ENCODE results near the gene AFAP1.

Gene AFAP1

DNA sequence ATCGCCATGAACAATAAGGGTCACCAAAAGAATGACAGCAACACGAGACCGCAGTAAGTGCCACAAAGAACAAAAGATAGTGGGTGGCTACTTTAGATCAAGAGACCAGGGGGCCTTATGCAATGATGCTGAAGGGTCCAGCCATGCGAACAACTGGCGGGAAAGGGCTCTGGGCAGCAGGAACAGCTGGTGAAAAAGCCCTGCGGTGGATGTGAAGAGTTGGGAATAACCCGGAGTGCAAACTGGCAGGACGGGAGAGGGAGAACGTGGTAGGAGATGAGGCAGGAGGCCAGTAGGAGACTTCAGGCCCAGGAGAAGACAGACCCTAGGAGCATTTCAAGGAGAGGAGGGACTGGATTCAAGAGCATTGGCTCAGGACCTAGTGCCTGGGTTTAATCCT is 120.2 kb downstream of the AFAP1 start:
- no peak for DNase-seq (ENCODE audit: low read depth)

DNA sequence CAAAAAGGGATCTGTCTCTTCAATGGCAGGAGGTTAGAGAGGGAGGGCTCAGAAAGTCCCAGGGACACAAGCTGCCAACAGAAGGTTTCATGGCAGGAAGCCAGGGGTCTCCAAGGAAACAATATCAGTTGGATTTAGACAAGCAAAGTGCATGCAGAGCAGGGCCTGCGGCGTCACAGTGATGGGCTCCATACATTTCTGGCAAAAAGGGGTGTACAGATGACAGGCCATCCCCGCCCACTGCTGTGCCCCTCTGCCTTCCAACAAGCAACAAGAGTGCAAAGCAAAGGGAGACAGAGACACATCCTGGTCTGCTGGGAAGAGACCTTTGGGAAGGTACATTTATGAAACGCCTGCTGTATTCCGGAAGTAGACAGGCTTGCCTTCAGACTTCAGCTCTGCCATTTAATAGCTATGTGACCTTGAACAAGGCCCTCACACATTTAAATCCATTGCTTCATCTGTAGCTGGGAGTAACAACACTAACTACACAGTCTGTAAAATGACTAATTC is 121.2 kb downstream of the AFAP1 start:
- no peak for DNase-seq (ENCODE audit: low read depth)

- no peak for DNase-seq (ENCODE audit: low read depth)
Observed at GRCh38 chr4:7817877-7818398, 121.7 kb downstream of the AFAP1 start.

DNA sequence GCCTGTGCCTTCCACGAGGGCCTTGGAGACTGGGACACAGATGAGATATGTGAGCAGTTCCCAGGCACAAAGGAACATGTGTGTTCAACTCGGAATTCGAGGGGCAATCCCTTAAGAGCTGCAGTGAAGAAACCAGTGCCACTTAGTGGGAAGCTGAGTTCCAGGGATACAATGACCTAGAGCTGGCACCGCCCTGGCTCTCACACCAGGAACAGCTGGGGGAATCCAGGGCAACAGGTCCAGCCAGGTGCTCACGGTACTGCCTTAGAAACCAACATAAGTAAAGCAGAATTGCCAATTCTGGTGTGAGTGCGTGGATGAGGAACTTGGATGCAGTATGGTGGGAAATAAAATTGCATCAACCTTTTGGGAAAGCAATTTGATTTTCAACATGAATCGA is 122.9 kb downstream of the AFAP1 start:
- no peak for DNase-seq (ENCODE audit: low read depth)

- no peak for DNase-seq (ENCODE audit: low read depth)
Observed at GRCh38 chr4:7815981-7816380, 123.7 kb downstream of the AFAP1 start.

- DNase-seq (ENCODE audit: low read depth) = no peak
Observed at GRCh38 chr4:7815562-7815961, 124.1 kb downstream of the AFAP1 start.

- DNase-seq (ENCODE audit: low read depth) = no peak
Observed at GRCh38 chr4:7814451-7814850, 125.2 kb downstream of the AFAP1 start.

GRCh38 chr4:7813674-7814073 is 126.0 kb downstream of the AFAP1 start:
- DNase-seq (ENCODE audit: low read depth) = no peak

DNA sequence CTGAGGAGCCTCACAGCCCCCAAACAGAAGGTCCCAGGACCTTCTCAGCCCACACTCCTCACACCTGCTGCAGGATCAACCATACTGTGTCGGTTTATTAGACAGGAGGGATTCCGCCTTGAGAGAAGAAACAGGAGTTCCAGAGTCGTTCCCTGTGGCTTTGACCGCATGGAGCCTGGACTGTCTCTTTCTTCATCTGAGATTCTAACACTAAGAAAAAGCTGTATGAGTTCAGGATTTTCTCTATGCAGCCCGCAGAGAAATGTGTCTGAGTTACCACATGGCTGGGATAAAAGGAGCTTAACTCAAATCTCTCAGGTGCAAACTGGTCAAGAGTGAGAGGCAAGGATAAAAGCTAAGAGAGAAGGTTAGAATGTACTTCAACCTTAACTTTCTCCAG is 126.7 kb downstream of the AFAP1 start:
- no peak for DNase-seq (ENCODE audit: low read depth)

GRCh38 chr4:7812231-7812857 is 127.3 kb downstream of the AFAP1 start:
- DNase-seq (ENCODE audit: low read depth) = no peak

GRCh38 chr4:7811536-7812191 is 128.0 kb downstream of the AFAP1 start:
- no peak for DNase-seq (ENCODE audit: low read depth)

- no peak for DNase-seq (ENCODE audit: low read depth)
Observed at GRCh38 chr4:7810783-7811535, 128.7 kb downstream of the AFAP1 start.

- no peak for DNase-seq (ENCODE audit: low read depth)
Observed at GRCh38 chr4:7808752-7809151, 130.9 kb downstream of the AFAP1 start.

GRCh38 chr4:7808181-7808580 is 131.5 kb downstream of the AFAP1 start:
- DNase-seq (ENCODE audit: low read depth) = no peak

DNA sequence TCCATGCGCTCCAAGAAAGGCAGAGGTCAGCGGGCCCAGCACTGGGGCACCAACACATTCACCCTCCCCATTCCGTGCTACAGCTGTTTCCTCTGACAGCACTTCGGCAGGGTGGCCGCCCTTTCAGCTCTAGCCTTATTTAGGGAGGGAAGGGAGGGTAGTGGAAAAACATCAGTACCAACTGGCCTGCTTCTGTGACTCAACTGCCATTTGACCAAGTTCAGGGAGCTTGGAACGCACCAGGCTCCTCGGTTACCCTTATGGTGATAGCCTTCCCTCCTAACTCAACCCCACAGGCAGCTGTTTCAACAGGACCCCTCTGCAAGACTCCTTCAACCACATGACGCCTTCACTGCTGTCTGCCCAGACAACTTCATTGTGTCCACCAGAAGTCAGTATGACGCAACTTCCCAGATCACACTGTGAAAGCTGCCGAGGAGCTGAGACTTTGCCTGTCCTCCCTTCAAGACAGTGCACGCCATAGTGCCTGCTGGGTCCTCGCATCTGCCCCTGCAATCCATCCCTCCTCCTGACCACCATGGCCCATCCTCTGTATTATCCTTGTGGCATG is 132.2 kb downstream of the AFAP1 start:
- DNase-seq (ENCODE audit: low read depth) = no peak

GRCh38 chr4:7806338-7807090 is 133.1 kb downstream of the AFAP1 start:
- no peak for DNase-seq (ENCODE audit: low read depth)

- no peak for DNase-seq (ENCODE audit: low read depth)
Observed at GRCh38 chr4:7805533-7806337, 133.9 kb downstream of the AFAP1 start.

- no peak for DNase-seq (ENCODE audit: low read depth)
Observed at GRCh38 chr4:7804756-7805385, 134.8 kb downstream of the AFAP1 start.

DNA sequence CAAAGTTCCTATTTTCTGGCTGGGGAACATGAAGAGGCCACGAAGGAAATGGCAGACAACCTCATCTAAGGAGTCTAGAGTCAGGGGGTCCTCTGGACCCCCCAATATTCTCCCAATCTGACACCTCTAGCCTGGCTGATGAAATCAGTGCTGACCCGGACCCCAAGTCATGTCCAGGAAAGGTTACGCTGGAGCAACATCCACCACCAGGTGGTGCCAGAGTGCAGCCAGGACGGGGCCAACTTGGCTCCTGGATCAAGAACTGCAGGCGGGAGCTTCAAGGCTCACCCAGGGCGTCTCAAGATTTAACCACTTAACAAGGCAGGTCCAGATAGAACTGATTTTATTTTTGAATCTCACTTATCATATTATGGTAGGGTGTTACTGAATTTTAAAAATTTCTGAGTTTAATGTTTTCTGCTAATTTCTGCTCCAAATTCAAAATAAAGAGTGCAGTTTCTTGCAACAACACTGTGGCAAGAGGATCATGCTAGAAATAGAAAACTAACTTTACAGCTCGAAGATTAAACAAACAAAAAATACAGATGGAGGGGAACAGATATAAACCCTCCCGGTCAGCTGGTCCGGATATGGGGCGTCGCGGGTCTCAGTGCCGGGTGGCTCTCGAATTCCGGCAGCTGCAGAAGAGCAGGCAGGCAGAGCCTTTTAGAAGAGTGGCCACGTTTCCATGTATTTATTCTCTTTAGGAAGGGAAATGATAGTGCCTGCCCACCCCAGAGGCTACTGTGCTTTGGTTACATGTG is 135.5 kb downstream of the AFAP1 start:
- DNase-seq (ENCODE audit: low read depth) = peak; percentile 45

- no peak for DNase-seq (ENCODE audit: low read depth)
Observed at GRCh38 chr4:7803371-7803770, 136.3 kb downstream of the AFAP1 start.

Measured in stimulated activated CD8-positive, alpha-beta memory T cell treated with anti-CD3 and anti-CD28 coated beads, Interleukin-12 subunit alpha, Interleukin-12 subunit beta, amount 100 ng/mL, for 4 hours (primary cell).